ENCODE data around the gene CLC. TPM values are rescaled to one million over a fixed set of nuclear protein-coding genes. Genes with fewer than 3 reads are reported as not detected.

CLC gene
- total and polyA plus RNA-seq, 2 of the 8 experiments (the other 6 are each of a cell fraction or from before 2014, with no cell fraction given) = 6.4 to 12.4 TPM

DNA sequence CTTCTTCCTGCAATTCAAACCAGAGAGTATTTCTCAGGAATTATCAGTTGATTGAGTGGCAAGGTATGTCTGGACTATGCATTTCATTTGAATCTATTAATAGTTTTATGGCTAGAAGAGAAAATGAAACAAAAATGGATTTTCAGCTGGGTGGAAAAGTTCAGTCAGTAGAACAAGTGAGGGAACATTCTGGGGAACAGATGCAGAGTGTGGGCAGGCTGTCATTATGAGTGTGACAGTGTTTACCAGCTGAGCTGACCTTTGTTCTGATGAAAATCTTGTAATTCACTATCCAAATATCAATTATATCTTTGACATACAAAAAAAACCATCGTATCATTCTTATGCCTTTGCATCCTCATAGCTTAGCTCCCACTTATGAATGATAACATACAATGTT lies 2.6 kb upstream of the CLC start (continued):
- TF ChIP-seq, protein P1, sequence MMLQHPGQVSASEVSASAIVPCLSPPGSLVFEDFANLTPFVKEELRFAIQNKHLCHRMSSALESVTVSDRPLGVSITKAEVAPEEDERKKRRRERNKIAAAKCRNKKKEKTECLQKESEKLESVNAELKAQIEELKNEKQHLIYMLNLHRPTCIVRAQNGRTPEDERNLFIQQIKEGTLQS (IDR thresholded peaks at IDR 0.05; ENCODE audit: insufficient read depth, low read depth, low read length) = no peak
- TF ChIP-seq SP2 (IDR thresholded peaks at IDR 0.05; ENCODE audit: low read length) (no peak), CBX8 (IDR thresholded peaks at IDR 0.05; ENCODE audit: borderline replicate concordance, low read depth, low read length) (no peak), EGR1 (IDR thresholded peaks at IDR 0.05; ENCODE audit: borderline replicate concordance, low read depth, low read length) (no peak), ZNF274 (IDR thresholded peaks at IDR 0.05; ENCODE audit: borderline replicate concordance, extremely low read depth, low read length) (no peak), SIX5 (IDR thresholded peaks at IDR 0.05; ENCODE audit: low read depth, low read length) (no peak), TAF7 (optimal IDR thresholded peaks at IDR 0.05; ENCODE audit: borderline replicate concordance, low read depth, low read length) (no peak)
- TF ChIP-seq, protein P2, sequence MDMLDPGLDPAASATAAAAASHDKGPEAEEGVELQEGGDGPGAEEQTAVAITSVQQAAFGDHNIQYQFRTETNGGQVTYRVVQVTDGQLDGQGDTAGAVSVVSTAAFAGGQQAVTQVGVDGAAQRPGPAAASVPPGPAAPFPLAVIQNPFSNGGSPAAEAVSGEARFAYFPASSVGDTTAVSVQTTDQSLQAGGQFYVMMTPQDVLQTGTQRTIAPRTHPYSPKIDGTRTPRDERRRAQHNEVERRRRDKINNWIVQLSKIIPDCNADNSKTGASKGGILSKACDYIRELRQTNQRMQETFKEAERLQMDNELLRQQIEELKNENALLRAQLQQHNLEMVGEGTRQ (IDR thresholded peaks at IDR 0.05; ENCODE audit: low read length) = no peak
